Measurements from ENCODE around the gene TMEM191C. TPM values are rescaled to one million over a fixed set of nuclear protein-coding genes. Genes with fewer than 3 reads are reported as not detected.
A peak's percentile ranks its signal among the peaks of the same experiment; 100 is the strongest.
"Not testable (repeated sequence)": the region's sequence is repeated elsewhere in the genome, so short reads cannot be mapped to it uniquely, and the experiment has no call there.

Gene TMEM191C
- total RNA-seq (under 1 TPM in 1 of 4 donors, not detected in 3; 0.34 TPM), polyA plus RNA-seq (under 1 TPM; 0.01 to 0.07 (median 0.06) TPM)
- long read RNA-seq, donor 1: 0 reads
- long read RNA-seq, donor 2: 0 reads

- H3K27ac ChIP-seq; H3K4me1 ChIP-seq; DNase-seq; H3K27me3 ChIP-seq (ENCODE audit: insufficient read depth in 3 of 3, low read length in 2 of 3); intact Hi-C loops (cut with DNase I); H3K36me3 ChIP-seq (ENCODE audit: insufficient read depth in 1 of 2, low read depth in 1 of 2); H3K9me3 ChIP-seq: not testable (repeated sequence)
- ATAC-seq: peak in 3 of 4 donors; percentile 26 to 57 (median 42)
- H3K4me3 ChIP-seq: peak within 1 kb of the TSS; percentile 50
- WGBS, 3 donors: 1% methylated on average over 16 of the region's 74 CpGs; no CpG with 5 or more reads in 2 of the 3 donors
Observed at GRCh38 chr22:21467337-21468193, at the start of gene TMEM191C. Gene TMEM191C (plus strand): TSS chr22:21467387. CDS start chr22:21467460, 73 bp downstream.

- DNase-seq (peak in 1 of 2 donors; percentile 29), ATAC-seq (peak in 1 of 4 donors; percentile 22)
- H3K27ac ChIP-seq; H3K36me3 ChIP-seq (ENCODE audit: insufficient read depth in 1 of 2, low read depth in 1 of 2); H3K4me1 ChIP-seq; H3K9me3 ChIP-seq; H3K27me3 ChIP-seq (ENCODE audit: insufficient read depth in 3 of 3, low read length in 2 of 3); intact Hi-C loops (cut with DNase I): not testable (repeated sequence)
- 0 to 1% (median 1%) methylated on average over 5 to 18 of the region's 33 CpGs for WGBS, 3 donors
- peak overlapping the region; percentile 61 for H3K4me3 ChIP-seq
Observed at GRCh38 chr22:21417853-21418252, 49.3 kb upstream of the TMEM191C start.

- H3K27me3 ChIP-seq (ENCODE audit: insufficient read depth in 3 of 3, low read length in 2 of 3); ATAC-seq; H3K27ac ChIP-seq; intact Hi-C loops (cut with DNase I); H3K4me1 ChIP-seq; H3K4me3 ChIP-seq; H3K36me3 ChIP-seq (ENCODE audit: insufficient read depth in 1 of 2, low read depth in 1 of 2); H3K9me3 ChIP-seq: not testable (repeated sequence)
- peak in 1 of 2 donors; percentile 33 for DNase-seq
- WGBS, 3 donors: 63 to 73% (median 65%) methylated on average over 5 of the region's 15 CpGs
Observed at GRCh38 chr22:21418974-21419638, 48.1 kb upstream of the TMEM191C start.

- WGBS, 3 donors: 38 to 62% (median 57%) methylated on average over 3 to 5 of the region's 19 CpGs
- H3K27me3 ChIP-seq (ENCODE audit: insufficient read depth in 3 of 3, low read length in 2 of 3); ATAC-seq; H3K4me1 ChIP-seq; DNase-seq; H3K36me3 ChIP-seq (ENCODE audit: insufficient read depth in 1 of 2, low read depth in 1 of 2); H3K9me3 ChIP-seq; intact Hi-C loops (cut with DNase I); H3K4me3 ChIP-seq; H3K27ac ChIP-seq: not testable (repeated sequence)
Observed at GRCh38 chr22:21420180-21420763, 46.9 kb upstream of the TMEM191C start.

GRCh38 chr22:21424084-21424709 is 43.0 kb upstream of the TMEM191C start:
- H3K4me1 ChIP-seq; H3K27ac ChIP-seq; H3K27me3 ChIP-seq (ENCODE audit: insufficient read depth in 3 of 3, low read length in 2 of 3); H3K9me3 ChIP-seq; H3K4me3 ChIP-seq; H3K36me3 ChIP-seq (ENCODE audit: insufficient read depth in 1 of 2, low read depth in 1 of 2); intact Hi-C loops (cut with DNase I); DNase-seq: not testable (repeated sequence)
- WGBS, 3 donors: 55% methylated on average over 2 of the region's 12 CpGs; no CpG with 5 or more reads in 2 of the 3 donors
- ATAC-seq: peak in 2 of 4 donors; percentile 18 to 22

- H3K27ac ChIP-seq; H3K4me1 ChIP-seq; H3K27me3 ChIP-seq (ENCODE audit: insufficient read depth in 3 of 3, low read length in 2 of 3); H3K36me3 ChIP-seq (ENCODE audit: insufficient read depth in 1 of 2, low read depth in 1 of 2); H3K4me3 ChIP-seq; ATAC-seq; intact Hi-C loops (cut with DNase I); H3K9me3 ChIP-seq; DNase-seq: not testable (repeated sequence)
- no CpG with 5 or more reads among the region's 15 CpGs for WGBS, 3 donors
Observed at GRCh38 chr22:21434378-21435233, 32.6 kb upstream of the TMEM191C start.

- H3K4me3 ChIP-seq, H3K27ac ChIP-seq: not testable (repeated sequence)
- peak; percentile 78 to 86 (median 80) for ATAC-seq
Observed at GRCh38 chr22:21435998-21436810, 31.0 kb upstream of the TMEM191C start.

GRCh38 chr22:21438013-21438412 is 29.2 kb upstream of the TMEM191C start:
- H3K27ac ChIP-seq; H3K9me3 ChIP-seq; H3K36me3 ChIP-seq (ENCODE audit: insufficient read depth in 1 of 2, low read depth in 1 of 2); H3K4me3 ChIP-seq; H3K4me1 ChIP-seq; ATAC-seq; intact Hi-C loops (cut with DNase I); H3K27me3 ChIP-seq (ENCODE audit: insufficient read depth in 3 of 3, low read length in 2 of 3): not testable (repeated sequence)
- WGBS, 3 donors: 94 to 97% (median 94%) methylated on average over 3 to 4 of the region's 6 CpGs
- peak in 1 of 2 donors; percentile 7 for DNase-seq

More at GRCh38 chr22:21435998-21436810, 31.0 kb upstream of the TMEM191C start:
- intact Hi-C loops (cut with DNase I); H3K4me1 ChIP-seq; H3K27me3 ChIP-seq (ENCODE audit: insufficient read depth in 3 of 3, low read length in 2 of 3); H3K36me3 ChIP-seq (ENCODE audit: insufficient read depth in 1 of 2, low read depth in 1 of 2); H3K9me3 ChIP-seq: not testable (repeated sequence)
- WGBS, 3 donors: 0 to 6% (median 4%) methylated on average over 2 to 4 of the region's 12 CpGs
- peak; percentile 22 to 44 for DNase-seq

- DNase-seq; H3K9me3 ChIP-seq; intact Hi-C loops (cut with DNase I); H3K36me3 ChIP-seq (ENCODE audit: insufficient read depth in 1 of 2, low read depth in 1 of 2); H3K4me3 ChIP-seq; H3K27me3 ChIP-seq (ENCODE audit: insufficient read depth in 3 of 3, low read length in 2 of 3); H3K4me1 ChIP-seq; H3K27ac ChIP-seq: not testable (repeated sequence)
- no CpG with 5 or more reads among the region's 10 CpGs for WGBS, 3 donors
- ATAC-seq: peak; percentile 68 to 80 (median 74)
Observed at GRCh38 chr22:21440018-21440636, 27.1 kb upstream of the TMEM191C start.

Measured in psoas muscle (tissue), 8 donors.